ENCODE measurements around the gene SYNE2. TPM values are rescaled to one million over a fixed set of nuclear protein-coding genes. Genes with fewer than 3 reads are reported as not detected.
A peak's percentile ranks its signal among the peaks of the same experiment; 100 is the strongest.

The SYNE2 gene
- total and polyA plus RNA-seq, 2 donors (not counting 1 experiment from before 2014, with no cell fraction given): 3.1 to 15.4 TPM

DNA sequence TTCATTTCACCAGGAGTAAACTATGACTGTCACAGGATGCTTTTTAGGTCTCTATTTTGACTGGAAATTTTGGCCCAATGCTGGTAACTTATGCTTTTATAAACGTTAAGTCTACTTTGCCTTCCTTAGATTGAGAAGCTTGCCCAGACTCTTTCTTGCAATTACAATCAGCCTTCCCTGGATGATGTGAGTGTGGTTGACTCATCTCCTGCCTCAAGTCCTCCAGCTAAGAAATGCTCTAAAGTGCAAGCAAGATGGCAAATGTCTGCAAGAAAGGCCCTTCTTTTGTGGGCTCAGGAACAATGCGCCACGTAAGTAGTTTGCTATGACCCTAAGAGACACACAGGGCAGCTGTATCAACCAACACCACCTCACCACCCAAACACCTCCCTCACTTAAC, 96.9 kb downstream of the SYNE2 start:
- peak; percentile 19 to 24 for DNase-seq (ENCODE audit: low read depth in 2 of 2)
- TF ChIP-seq, protein P1, sequence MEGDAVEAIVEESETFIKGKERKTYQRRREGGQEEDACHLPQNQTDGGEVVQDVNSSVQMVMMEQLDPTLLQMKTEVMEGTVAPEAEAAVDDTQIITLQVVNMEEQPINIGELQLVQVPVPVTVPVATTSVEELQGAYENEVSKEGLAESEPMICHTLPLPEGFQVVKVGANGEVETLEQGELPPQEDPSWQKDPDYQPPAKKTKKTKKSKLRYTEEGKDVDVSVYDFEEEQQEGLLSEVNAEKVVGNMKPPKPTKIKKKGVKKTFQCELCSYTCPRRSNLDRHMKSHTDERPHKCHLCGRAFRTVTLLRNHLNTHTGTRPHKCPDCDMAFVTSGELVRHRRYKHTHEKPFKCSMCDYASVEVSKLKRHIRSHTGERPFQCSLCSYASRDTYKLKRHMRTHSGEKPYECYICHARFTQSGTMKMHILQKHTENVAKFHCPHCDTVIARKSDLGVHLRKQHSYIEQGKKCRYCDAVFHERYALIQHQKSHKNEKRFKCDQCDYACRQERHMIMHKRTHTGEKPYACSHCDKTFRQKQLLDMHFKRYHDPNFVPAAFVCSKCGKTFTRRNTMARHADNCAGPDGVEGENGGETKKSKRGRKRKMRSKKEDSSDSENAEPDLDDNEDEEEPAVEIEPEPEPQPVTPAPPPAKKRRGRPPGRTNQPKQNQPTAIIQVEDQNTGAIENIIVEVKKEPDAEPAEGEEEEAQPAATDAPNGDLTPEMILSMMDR (conservative IDR thresholded peaks at IDR 0.05 in 1 of 2, IDR thresholded peaks at IDR 0.05 in 1 of 2; ENCODE audit: low read depth in 1 of 2, low read length in 2 of 2): no peak
- TF ChIP-seq EZH2 (IDR thresholded peaks at IDR 0.05; ENCODE audit: low read length, missing control alignments): no peak
- no peaks in the 10 kb centered on the region for H4K20me1 ChIP-seq (ENCODE audit: control insufficient read depth, extremely low read depth, insufficient read depth, low read length)
- no peaks in the 10 kb centered on the region for H3K4me1 ChIP-seq (ENCODE audit: control insufficient read depth, extremely low read depth, insufficient read depth, low read length)
- no peak overlapping the region for H3K4me2 ChIP-seq (ENCODE audit: extremely low read depth, insufficient read depth, low read length)
- no peaks in the 10 kb centered on the region for H3K9me3 ChIP-seq (ENCODE audit: control insufficient read depth, insufficient read depth, low read depth, low read length)
- no peaks in the 10 kb centered on the region for H3K27me3 ChIP-seq (ENCODE audit: control insufficient read depth, insufficient read depth, low read length)
- no peak overlapping the region for H3K27ac ChIP-seq (ENCODE audit: insufficient read depth, low read length)
- H3K36me3 ChIP-seq (ENCODE audit: control insufficient read depth, insufficient read depth, low read length): no peaks in the 10 kb centered on the region
- H3K9ac ChIP-seq (ENCODE audit: insufficient read depth, low read length): no peak overlapping the region
- H3K79me2 ChIP-seq (ENCODE audit: control insufficient read depth, insufficient read depth, low read length): no peaks in the 10 kb centered on the region
- H2AFZ ChIP-seq (ENCODE audit: low read length): no peak overlapping the region
- H3K4me3 ChIP-seq (replicated peaks in 1 of 4; ENCODE audit: control extremely low read depth in 1 of 4, insufficient read depth in 1 of 4, low read depth in 3 of 4, low read length in 4 of 4): no peak overlapping the region

- Histone ChIP-seq H3K9ac (ENCODE audit: insufficient read depth, low read length) (no peak overlapping the region), H3K27ac (ENCODE audit: insufficient read depth, low read length) (no peak overlapping the region), H3K79me2 (ENCODE audit: control insufficient read depth, insufficient read depth, low read length) (no peaks in the 10 kb centered on the region), H3K36me3 (ENCODE audit: control insufficient read depth, insufficient read depth, low read length) (no peaks in the 10 kb centered on the region), H3K27me3 (ENCODE audit: control insufficient read depth, insufficient read depth, low read length) (no peaks in the 10 kb centered on the region), H3K4me1 (ENCODE audit: control insufficient read depth, extremely low read depth, insufficient read depth, low read length) (no peaks in the 10 kb centered on the region), H3K4me3 (replicated peaks in 1 of 4; ENCODE audit: control extremely low read depth in 1 of 4, insufficient read depth in 1 of 4, low read depth in 3 of 4, low read length in 4 of 4) (no peak overlapping the region), H3K4me2 (ENCODE audit: extremely low read depth, insufficient read depth, low read length) (no peak overlapping the region), H3K9me3 (ENCODE audit: control insufficient read depth, insufficient read depth, low read depth, low read length) (no peaks in the 10 kb centered on the region), H2AFZ (ENCODE audit: low read length) (no peak overlapping the region), H4K20me1 (ENCODE audit: control insufficient read depth, extremely low read depth, insufficient read depth, low read length) (no peaks in the 10 kb centered on the region)
- TF ChIP-seq, protein P1 (conservative IDR thresholded peaks at IDR 0.05 in 1 of 2, IDR thresholded peaks at IDR 0.05 in 1 of 2; ENCODE audit: low read depth in 1 of 2, low read length in 2 of 2): no peak
- no peak for TF ChIP-seq EZH2 (IDR thresholded peaks at IDR 0.05; ENCODE audit: low read length, missing control alignments)
- no peak for DNase-seq (ENCODE audit: low read depth in 2 of 2)
These were observed 98.2 kb downstream of the SYNE2 start for GRCh38 chr14:63951021-63951420.

- Histone ChIP-seq H3K4me3 (replicated peaks in 1 of 4; ENCODE audit: control extremely low read depth in 1 of 4, insufficient read depth in 1 of 4, low read depth in 3 of 4, low read length in 4 of 4) (no peak overlapping the region), H3K27ac (ENCODE audit: insufficient read depth, low read length) (no peak overlapping the region), H3K4me1 (ENCODE audit: control insufficient read depth, extremely low read depth, insufficient read depth, low read length) (no peaks in the 10 kb centered on the region), H4K20me1 (ENCODE audit: control insufficient read depth, extremely low read depth, insufficient read depth, low read length) (no peaks in the 10 kb centered on the region), H3K4me2 (ENCODE audit: extremely low read depth, insufficient read depth, low read length) (no peak overlapping the region), H3K9me3 (ENCODE audit: control insufficient read depth, insufficient read depth, low read depth, low read length) (no peaks in the 10 kb centered on the region), H3K9ac (ENCODE audit: insufficient read depth, low read length) (no peak overlapping the region), H3K36me3 (ENCODE audit: control insufficient read depth, insufficient read depth, low read length) (no peaks in the 10 kb centered on the region), H3K79me2 (ENCODE audit: control insufficient read depth, insufficient read depth, low read length) (no peaks in the 10 kb centered on the region), H2AFZ (ENCODE audit: low read length) (no peak overlapping the region), H3K27me3 (ENCODE audit: control insufficient read depth, insufficient read depth, low read length) (no peaks in the 10 kb centered on the region)
- no peak for TF ChIP-seq EZH2 (IDR thresholded peaks at IDR 0.05; ENCODE audit: low read length, missing control alignments)
- TF ChIP-seq, protein P1 (conservative IDR thresholded peaks at IDR 0.05 in 1 of 2, IDR thresholded peaks at IDR 0.05 in 1 of 2; ENCODE audit: low read depth in 1 of 2, low read length in 2 of 2): no peak
- no peak for DNase-seq (ENCODE audit: low read depth in 2 of 2)
These were observed 98.6 kb downstream of the SYNE2 start for GRCh38 chr14:63951429-63951828.

Data from fibroblast of lung (primary cell).